ENCODE data around the gene AHI1. TPM values are rescaled to one million over a fixed set of nuclear protein-coding genes. Genes with fewer than 3 reads are reported as not detected.

AHI1 gene
- polyA plus RNA-seq, 1 donor (not counting 4 experiments of a cell fraction or from before 2014, with no cell fraction given), result 7.0 TPM

DNA sequence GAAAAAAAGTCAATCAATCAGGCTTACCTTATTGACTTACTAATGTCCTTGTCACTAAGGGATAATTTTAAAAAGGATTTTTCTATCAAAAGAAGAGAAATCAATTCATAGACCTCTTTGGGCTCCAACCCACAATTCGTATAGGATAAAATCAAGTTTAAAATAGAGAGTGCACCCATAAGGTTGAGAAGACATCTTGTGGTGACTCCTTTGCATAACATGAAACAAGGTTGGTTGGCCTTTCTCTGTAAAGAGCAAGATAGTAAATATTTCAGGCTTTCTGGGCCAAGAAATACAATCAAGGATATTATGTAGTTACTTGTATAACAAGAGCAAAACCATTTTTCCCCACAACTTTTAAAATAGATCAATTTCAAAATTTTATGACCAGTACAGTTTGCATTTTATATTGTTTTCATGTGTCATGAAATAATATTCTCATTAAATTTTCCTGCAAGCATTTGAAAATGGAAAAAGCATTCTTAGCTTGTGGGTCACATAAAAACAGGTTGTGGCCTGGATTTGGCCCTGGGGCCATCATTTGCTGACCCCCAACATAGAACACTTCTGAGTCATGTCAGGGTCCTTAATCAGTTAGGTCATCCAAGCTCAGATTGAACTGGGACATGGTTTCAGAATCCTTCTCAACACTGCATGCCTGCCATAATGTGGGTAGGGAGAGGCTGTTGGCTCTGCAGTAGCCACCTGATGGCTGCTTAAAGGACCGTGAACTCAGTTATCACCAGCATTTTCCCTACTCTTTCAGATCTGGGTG lies 239.7 kb downstream of the AHI1 start:
- H3K4me1 ChIP-seq (ENCODE audit: control insufficient read depth, extremely low read depth, insufficient read depth, low read length), result no peaks in the 10 kb centered on the region
- DNase-seq (ENCODE audit: low read depth, low spot score) (no peak), FAIRE-seq (no peak)
- no peak overlapping the region for H3K9ac ChIP-seq (ENCODE audit: control insufficient read depth, extremely low read depth, insufficient read depth, low read length)
- no peaks in the 10 kb centered on the region for H3K9me1 ChIP-seq (ENCODE audit: control insufficient read depth, extremely low read depth, insufficient read depth, low read length)
- H3K27me3 ChIP-seq (ENCODE audit: control insufficient read depth, extremely low read depth, insufficient read depth, low read length), result no peaks in the 10 kb centered on the region
- no peak for TF ChIP-seq EZH2 (IDR thresholded peaks at IDR 0.05; ENCODE audit: low read length)
- TF ChIP-seq, protein P1, sequence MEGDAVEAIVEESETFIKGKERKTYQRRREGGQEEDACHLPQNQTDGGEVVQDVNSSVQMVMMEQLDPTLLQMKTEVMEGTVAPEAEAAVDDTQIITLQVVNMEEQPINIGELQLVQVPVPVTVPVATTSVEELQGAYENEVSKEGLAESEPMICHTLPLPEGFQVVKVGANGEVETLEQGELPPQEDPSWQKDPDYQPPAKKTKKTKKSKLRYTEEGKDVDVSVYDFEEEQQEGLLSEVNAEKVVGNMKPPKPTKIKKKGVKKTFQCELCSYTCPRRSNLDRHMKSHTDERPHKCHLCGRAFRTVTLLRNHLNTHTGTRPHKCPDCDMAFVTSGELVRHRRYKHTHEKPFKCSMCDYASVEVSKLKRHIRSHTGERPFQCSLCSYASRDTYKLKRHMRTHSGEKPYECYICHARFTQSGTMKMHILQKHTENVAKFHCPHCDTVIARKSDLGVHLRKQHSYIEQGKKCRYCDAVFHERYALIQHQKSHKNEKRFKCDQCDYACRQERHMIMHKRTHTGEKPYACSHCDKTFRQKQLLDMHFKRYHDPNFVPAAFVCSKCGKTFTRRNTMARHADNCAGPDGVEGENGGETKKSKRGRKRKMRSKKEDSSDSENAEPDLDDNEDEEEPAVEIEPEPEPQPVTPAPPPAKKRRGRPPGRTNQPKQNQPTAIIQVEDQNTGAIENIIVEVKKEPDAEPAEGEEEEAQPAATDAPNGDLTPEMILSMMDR (optimal IDR thresholded peaks at IDR 0.05 in 1 of 3, IDR thresholded peaks at IDR 0.05 in 1 of 3, conservative IDR thresholded peaks at IDR 0.05 in 1 of 3; ENCODE audit: extremely low read depth in 1 of 3, insufficient read depth in 2 of 3, low read length in 3 of 3), result no peak
- H4K20me1 ChIP-seq (ENCODE audit: control insufficient read depth, extremely low read depth, insufficient read depth, low read length), result no peaks in the 10 kb centered on the region
- no peaks in the 10 kb centered on the region for H3K9me3 ChIP-seq (ENCODE audit: control insufficient read depth, low read depth, low read length)
- H3K4me2 ChIP-seq (ENCODE audit: control insufficient read depth, extremely low read depth, insufficient read depth, low read depth, low read length), result no peak overlapping the region
- H2AFZ ChIP-seq (ENCODE audit: control insufficient read depth, low read length), result no peak overlapping the region
- dilution Hi-C loops (cut with MboI; ENCODE audit: extremely low pct_ligation_motif_present, low sequenced_read_pairs), result no loop called here
- H3K36me3 ChIP-seq (ENCODE audit: control insufficient read depth in 2 of 2, extremely low read depth in 1 of 2, insufficient read depth in 2 of 2, low read length in 2 of 2), result no peaks in the 10 kb centered on the region
- H3K4me3 ChIP-seq (ENCODE audit: control insufficient read depth in 2 of 3, extremely low read depth in 1 of 3, insufficient read depth in 2 of 3, low read depth in 1 of 3, low read length in 3 of 3), result no peak overlapping the region
- no peaks in the 10 kb centered on the region for H3K79me2 ChIP-seq (ENCODE audit: control insufficient read depth, insufficient read depth, low read length)
- H3K27ac ChIP-seq (ENCODE audit: control insufficient read depth, insufficient read depth, low read length), result no peak overlapping the region

DNA sequence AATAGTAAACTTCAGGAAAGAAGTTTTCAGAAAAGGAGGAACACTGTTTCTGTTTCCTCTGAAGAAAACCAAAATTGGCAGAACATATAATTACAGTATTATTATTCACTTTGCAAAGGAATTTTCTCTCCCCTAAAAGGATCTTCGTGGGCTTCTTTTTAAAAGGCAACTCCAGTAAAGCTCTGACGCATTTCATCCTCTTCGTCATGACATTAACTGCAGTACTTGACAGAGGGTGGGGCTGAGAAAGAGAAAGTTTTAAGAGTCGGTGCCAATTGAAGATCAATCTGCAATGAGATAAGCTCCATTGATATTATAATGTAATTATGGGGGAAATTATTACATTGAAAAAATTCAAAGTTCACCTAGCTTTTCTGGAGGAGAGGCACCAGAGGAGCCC lies 240.7 kb downstream of the AHI1 start:
- dilution Hi-C loops (cut with MboI; ENCODE audit: extremely low pct_ligation_motif_present, low sequenced_read_pairs), result no loop called here
- H4K20me1 ChIP-seq (ENCODE audit: control insufficient read depth, extremely low read depth, insufficient read depth, low read length), result no peaks in the 10 kb centered on the region
- H3K79me2 ChIP-seq (ENCODE audit: control insufficient read depth, insufficient read depth, low read length), result no peaks in the 10 kb centered on the region
- DNase-seq (ENCODE audit: low read depth, low spot score), result no peak
- H3K9me1 ChIP-seq (ENCODE audit: control insufficient read depth, extremely low read depth, insufficient read depth, low read length), result no peaks in the 10 kb centered on the region
- no peaks in the 10 kb centered on the region for H3K9me3 ChIP-seq (ENCODE audit: control insufficient read depth, low read depth, low read length)
- no peaks in the 10 kb centered on the region for H3K4me1 ChIP-seq (ENCODE audit: control insufficient read depth, extremely low read depth, insufficient read depth, low read length)
- H3K27me3 ChIP-seq (ENCODE audit: control insufficient read depth, extremely low read depth, insufficient read depth, low read length), result no peaks in the 10 kb centered on the region
- FAIRE-seq, result no peak
- no peak overlapping the region for H3K27ac ChIP-seq (ENCODE audit: control insufficient read depth, insufficient read depth, low read length)
- TF ChIP-seq, protein P1 (optimal IDR thresholded peaks at IDR 0.05 in 1 of 3, IDR thresholded peaks at IDR 0.05 in 1 of 3, conservative IDR thresholded peaks at IDR 0.05 in 1 of 3; ENCODE audit: extremely low read depth in 1 of 3, insufficient read depth in 2 of 3, low read length in 3 of 3), result no peak
- no peak overlapping the region for H2AFZ ChIP-seq (ENCODE audit: control insufficient read depth, low read length)
- H3K9ac ChIP-seq (ENCODE audit: control insufficient read depth, extremely low read depth, insufficient read depth, low read length), result no peak overlapping the region
- H3K4me2 ChIP-seq (ENCODE audit: control insufficient read depth, extremely low read depth, insufficient read depth, low read depth, low read length), result no peak overlapping the region
- H3K36me3 ChIP-seq (ENCODE audit: control insufficient read depth in 2 of 2, extremely low read depth in 1 of 2, insufficient read depth in 2 of 2, low read length in 2 of 2), result no peaks in the 10 kb centered on the region
- H3K4me3 ChIP-seq (ENCODE audit: control insufficient read depth in 2 of 3, extremely low read depth in 1 of 3, insufficient read depth in 2 of 3, low read depth in 1 of 3, low read length in 3 of 3), result no peak overlapping the region

Measured in keratinocyte (primary cell).